ENCODE results near the gene MPO. TPM values are rescaled to one million over a fixed set of nuclear protein-coding genes. Genes with fewer than 3 reads are reported as not detected.

Gene MPO
- total and polyA plus RNA-seq, 2 of the 4 experiments (the other 2 are of a cell fraction), result not detected

DNA sequence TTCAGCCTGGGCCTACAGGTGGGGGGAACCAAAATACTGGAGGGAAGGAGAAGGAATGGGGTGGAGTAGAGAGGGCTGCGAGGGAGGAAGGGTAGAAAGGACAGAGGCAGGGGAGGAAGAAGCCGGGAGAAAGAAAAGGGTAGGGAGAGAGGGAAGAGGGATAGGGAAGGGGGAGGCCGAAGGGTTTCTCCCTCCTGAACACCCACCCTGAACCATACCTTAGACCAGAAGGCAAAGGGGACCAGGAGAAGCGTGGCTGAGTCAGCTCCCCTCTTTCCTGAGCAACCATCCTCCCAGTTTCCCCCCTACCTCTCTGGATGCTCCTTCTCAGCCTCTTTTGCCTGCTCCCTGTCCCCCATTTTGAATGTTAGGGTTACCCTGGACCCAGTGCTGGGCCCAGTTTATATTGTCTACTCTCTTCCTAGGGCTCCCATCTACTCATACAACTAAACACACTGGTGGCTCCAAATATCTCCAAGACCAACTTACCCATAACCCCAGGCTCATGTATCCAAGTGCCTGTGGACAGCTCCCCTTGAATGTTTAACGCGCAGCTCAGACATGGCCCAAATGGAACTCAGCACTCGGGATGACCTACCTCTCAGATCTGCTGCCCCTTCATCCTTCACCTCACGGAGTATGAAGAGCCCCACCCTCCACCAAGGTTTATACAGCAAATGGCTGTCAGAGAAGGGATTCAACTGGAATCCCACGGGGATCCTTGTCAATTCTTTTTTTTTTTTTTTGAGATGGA lies 40.0 kb upstream of the MPO start:
- DNase-seq, result no peak
- Histone ChIP-seq H3K4ac (ENCODE audit: low read depth, low read length) (no peak overlapping the region), H2BK15ac (ENCODE audit: low read depth, low read length) (no peak overlapping the region), H3K27ac (ENCODE audit: insufficient read depth, low read length) (no peak overlapping the region), H3K27me3 (ENCODE audit: control insufficient read depth, insufficient read depth, low read length) (peaks cover 5% of the 10 kb centered on the region; the same call in 1 of the 2 replicates), H3K9me3 (ENCODE audit: control insufficient read depth, insufficient read depth, low read length) (no peaks in the 10 kb centered on the region), H3K79me1 (ENCODE audit: low read depth in 1 of 2, low read length in 2 of 2) (no peaks in the 10 kb centered on the region), H4K5ac (ENCODE audit: low read depth, low read length) (no peak overlapping the region), H3K23ac (ENCODE audit: low read depth, low read length) (no peak overlapping the region), H2AK5ac (ENCODE audit: low read depth, low read length) (no peak overlapping the region), H3K18ac (ENCODE audit: low read depth, low read length) (no peak overlapping the region), H3K9me1 (ENCODE audit: insufficient read depth, low read length) (no peaks in the 10 kb centered on the region), H4K8ac (ENCODE audit: low read depth in 2 of 2, low read length in 2 of 2) (no peak overlapping the region), H2BK5ac (ENCODE audit: low read depth, low read length, poor library complexity, severe bottlenecking) (no peak overlapping the region), H3K4me3 (ENCODE audit: insufficient read depth, low read depth, low read length) (no peak overlapping the region), H3K9ac (ENCODE audit: low read depth, low read length) (no peak overlapping the region), H4K91ac (ENCODE audit: insufficient read depth, low read depth, low read length) (no peak overlapping the region), H3K56ac (ENCODE audit: extremely low read depth, insufficient read depth, low read length) (no peak overlapping the region), H3K14ac (replicated peaks; ENCODE audit: low read depth, low read length) (no peak overlapping the region), H2BK120ac (ENCODE audit: low read depth, low read length) (no peak overlapping the region), H3K4me1 (ENCODE audit: control insufficient read depth, insufficient read depth, low read length) (peaks cover 5% of the 10 kb centered on the region), H3K4me2 (ENCODE audit: low read depth, low read length) (no peak overlapping the region), H3K36me3 (ENCODE audit: control insufficient read depth, insufficient read depth, low read length) (peaks cover 3% of the 10 kb centered on the region; the same call in 1 of the 2 replicates), H4K20me1 (ENCODE audit: insufficient read depth, low read length) (no peaks in the 10 kb centered on the region), H2AFZ (replicated peaks; ENCODE audit: low read length, poor library complexity) (no peak overlapping the region), H2BK20ac (ENCODE audit: low read depth, low read length) (no peak overlapping the region), H2AK9ac (replicated peaks; ENCODE audit: low read depth, low read length, poor library complexity) (no peak overlapping the region)
- WGBS, 2 experiments (ENCODE audit: extremely low coverage in 2 of 2, insufficient read length in 1 of 2), result 100% methylated on average over 1 of the region's 9 CpGs; no CpG with 5 or more reads in 1 of the 2 experiments
- no peak for ATAC-seq (ENCODE audit: low read depth)
- BruUV-seq (replicated peaks), result no TSS peak
- ChIA-PET POLR2A (ENCODE audit: unreplicated experiment) (no interaction called here), CTCF (interaction anchor here (0.8 kb wide), 1 partner anchor 138 kb away, joined by 3 read pairs; no protein-coding TSS in a partner anchor)
- intact Hi-C loops (cut with micrococcal nuclease), result no loop called here
- TF ChIP-seq RAD21 (IDR thresholded peaks at IDR 0.05; ENCODE audit: low read length) (no peak), NFE2L2 (IDR thresholded peaks at IDR 0.05; ENCODE audit: low read depth, low read length) (no peak), CEBPB (IDR thresholded peaks at IDR 0.05; ENCODE audit: low read depth, low read length) (no peak), MAFK (IDR thresholded peaks at IDR 0.05; ENCODE audit: low read depth, low read length) (no peak), RFX5 (IDR thresholded peaks at IDR 0.05; ENCODE audit: low read depth, low read length) (no peak), FOS (IDR thresholded peaks at IDR 0.05; ENCODE audit: low read depth, low read length) (no peak), BHLHE40 (IDR thresholded peaks at IDR 0.05; ENCODE audit: low read depth, low read length) (no peak), MAZ (IDR thresholded peaks at IDR 0.05; ENCODE audit: borderline replicate concordance, low read depth, low read length) (no peak), RCOR1 (IDR thresholded peaks at IDR 0.05; ENCODE audit: insufficient replicate concordance, low read length) (no peak), POLR2A (IDR thresholded peaks at IDR 0.05; ENCODE audit: low read depth, low read length) (no peak)
- TF ChIP-seq, protein P1, sequence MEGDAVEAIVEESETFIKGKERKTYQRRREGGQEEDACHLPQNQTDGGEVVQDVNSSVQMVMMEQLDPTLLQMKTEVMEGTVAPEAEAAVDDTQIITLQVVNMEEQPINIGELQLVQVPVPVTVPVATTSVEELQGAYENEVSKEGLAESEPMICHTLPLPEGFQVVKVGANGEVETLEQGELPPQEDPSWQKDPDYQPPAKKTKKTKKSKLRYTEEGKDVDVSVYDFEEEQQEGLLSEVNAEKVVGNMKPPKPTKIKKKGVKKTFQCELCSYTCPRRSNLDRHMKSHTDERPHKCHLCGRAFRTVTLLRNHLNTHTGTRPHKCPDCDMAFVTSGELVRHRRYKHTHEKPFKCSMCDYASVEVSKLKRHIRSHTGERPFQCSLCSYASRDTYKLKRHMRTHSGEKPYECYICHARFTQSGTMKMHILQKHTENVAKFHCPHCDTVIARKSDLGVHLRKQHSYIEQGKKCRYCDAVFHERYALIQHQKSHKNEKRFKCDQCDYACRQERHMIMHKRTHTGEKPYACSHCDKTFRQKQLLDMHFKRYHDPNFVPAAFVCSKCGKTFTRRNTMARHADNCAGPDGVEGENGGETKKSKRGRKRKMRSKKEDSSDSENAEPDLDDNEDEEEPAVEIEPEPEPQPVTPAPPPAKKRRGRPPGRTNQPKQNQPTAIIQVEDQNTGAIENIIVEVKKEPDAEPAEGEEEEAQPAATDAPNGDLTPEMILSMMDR (conservative IDR thresholded peaks at IDR 0.05; ENCODE audit: low read depth, low read length), result no peak
- in situ Hi-C loops (cut with MboI; ENCODE audit: low sequenced_read_pairs), result no loop called here
- dilution Hi-C loops (cut with HindIII; ENCODE audit: low sequenced_read_pairs, unreplicated experiment), result no loop called here
